Subcutaneous abdominal adipose tissue (tissue), 5 donors: ENCODE data around the gene KRT33A.

Experiments used
- H3K27ac ChIP-seq: one replicate; pipeline ENCODE4 v1.7.0; 2013; ENCODE audit warnings: low read depth, mild to moderate bottlenecking, inconsistent platforms, low read length, moderate library complexity
- H3K27me3 ChIP-seq, 5 donors: one replicate each; pipeline ENCODE4 v1.7.0; 2013; ENCODE audit warnings: low read length in 5 of 5, inconsistent platforms in 1 of 5; ENCODE audit not compliant: control insufficient read depth in 5 of 5, insufficient read depth in 4 of 5
- H3K36me3 ChIP-seq, 5 donors: one replicate each; pipeline ENCODE4 v1.7.0; 2013; ENCODE audit warnings: low read length in 5 of 5; ENCODE audit not compliant: control insufficient read depth in 5 of 5, insufficient read depth in 5 of 5
- H3K4me1 ChIP-seq, 5 donors: one replicate each; pipeline ENCODE4 v1.7.0; 2013; ENCODE audit warnings: low read length in 5 of 5, mild to moderate bottlenecking in 3 of 5, moderate library complexity in 1 of 5; ENCODE audit not compliant: control insufficient read depth in 5 of 5, insufficient read depth in 5 of 5
- H3K4me3 ChIP-seq, 5 donors: one replicate each; pipeline ENCODE4 v1.7.0; 2013; ENCODE audit warnings: low read length in 5 of 5, low read depth in 1 of 5
- H3K9ac ChIP-seq, 5 donors: one replicate each; pipeline ENCODE4 v1.7.0; 2013; ENCODE audit warnings: low read length in 5 of 5, mild to moderate bottlenecking in 4 of 5, moderate library complexity in 3 of 5
- H3K9me3 ChIP-seq, 5 donors: one replicate each; pipeline ENCODE4 v1.7.0; 2013; ENCODE audit warnings: low read length in 5 of 5; ENCODE audit not compliant: control insufficient read depth in 5 of 5
- donor health status: healthy.
- donor health status: healthy.
- donor health status: healthy.
- donor health status: healthy.
- donor health status: healthy.

Gene KRT33A

DNA sequence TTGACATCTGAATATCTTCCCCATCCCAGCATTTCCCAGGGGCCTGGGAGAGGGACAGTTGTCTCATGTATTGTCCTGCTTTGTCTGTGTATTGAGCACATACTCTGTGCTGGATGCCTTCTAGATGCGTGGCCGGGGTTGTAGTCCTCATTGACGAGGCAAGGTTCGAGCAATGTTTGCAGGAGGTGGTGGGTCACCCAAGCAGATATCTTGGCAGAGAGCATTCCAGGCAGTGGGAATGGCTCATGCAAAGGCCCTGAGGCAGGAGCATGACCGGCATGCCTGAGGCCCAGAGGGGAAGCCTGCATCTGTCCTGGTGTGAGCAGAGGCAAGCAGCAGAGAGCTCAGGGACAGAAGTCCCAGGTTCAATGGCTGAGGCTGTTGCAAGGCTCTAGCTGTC, 17.5 kb downstream of the KRT33A start:
- no peaks in the 10 kb centered on the region for H3K4me1 ChIP-seq
- H3K27ac ChIP-seq = no peak overlapping the region
- peaks cover 3 to 6% (median 5%) of the 10 kb centered on the region in 5 donors for H3K27me3 ChIP-seq
- H3K9me3 ChIP-seq = no peaks in the 10 kb centered on the region
- no peak overlapping the region for H3K9ac ChIP-seq
- no peaks in the 10 kb centered on the region for H3K36me3 ChIP-seq
- H3K4me3 ChIP-seq = no peak overlapping the region

GRCh38 chr17:41332239-41332638, 18.4 kb downstream of the KRT33A start:
- Histone ChIP-seq H3K9ac (no peak overlapping the region), H3K9me3 (no peaks in the 10 kb centered on the region), H3K4me3 (no peak overlapping the region), H3K4me1 (no peaks in the 10 kb centered on the region), H3K36me3 (no peaks in the 10 kb centered on the region), H3K27ac (no peak overlapping the region), H3K27me3 (peaks cover 3 to 6% (median 5%) of the 10 kb centered on the region in 5 donors)

- Histone ChIP-seq H3K9me3 (no peaks in the 10 kb centered on the region), H3K27me3 (peaks cover 3 to 6% (median 5%) of the 10 kb centered on the region in 5 donors), H3K36me3 (no peaks in the 10 kb centered on the region), H3K4me1 (no peaks in the 10 kb centered on the region), H3K27ac (no peak overlapping the region), H3K9ac (no peak overlapping the region), H3K4me3 (no peak overlapping the region)
These were observed 19.0 kb downstream of the KRT33A start for GRCh38 chr17:41331606-41332005.

GRCh38 chr17:41329279-41329948, 21.2 kb downstream of the KRT33A start:
- H3K27me3 ChIP-seq = peaks cover 2 to 6% (median 3%) of the 10 kb centered on the region in 5 donors

DNA sequence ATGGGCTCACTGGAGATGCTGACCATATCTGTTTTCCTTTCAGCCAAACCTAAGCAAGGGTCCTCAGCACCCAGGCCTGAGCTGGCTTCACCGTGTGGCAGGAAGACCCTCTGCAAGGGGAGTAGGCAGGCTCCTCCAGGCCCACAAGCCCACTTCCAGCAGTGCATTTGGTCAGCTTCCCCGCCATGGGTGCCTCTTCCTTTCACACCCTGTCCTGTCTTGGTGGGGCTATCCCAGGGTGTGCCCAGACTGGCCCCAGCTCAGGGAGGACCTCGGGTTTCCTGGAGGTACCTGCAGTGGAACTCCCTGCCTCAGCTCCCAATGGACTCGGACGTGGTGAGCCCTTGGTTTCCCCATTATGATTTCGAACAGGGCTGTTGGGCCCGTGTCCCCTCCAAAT, 22.4 kb downstream of the KRT33A start:
- no peak overlapping the region for H3K27ac ChIP-seq
- no peaks in the 10 kb centered on the region for H3K36me3 ChIP-seq
- H3K4me3 ChIP-seq = no peak overlapping the region
- no peaks in the 10 kb centered on the region for H3K9me3 ChIP-seq
- no peaks in the 10 kb centered on the region for H3K4me1 ChIP-seq
- H3K27me3 ChIP-seq = peaks cover 2 to 6% (median 2%) of the 10 kb centered on the region in 5 donors
- no peak overlapping the region for H3K9ac ChIP-seq

More at GRCh38 chr17:41329279-41329948, 21.2 kb downstream of the KRT33A start:
- Histone ChIP-seq H3K36me3 (no peaks in the 10 kb centered on the region), H3K27ac (no peak overlapping the region), H3K4me3 (no peak overlapping the region), H3K9me3 (no peaks in the 10 kb centered on the region), H3K4me1 (no peaks in the 10 kb centered on the region), H3K9ac (no peak overlapping the region)

DNA sequence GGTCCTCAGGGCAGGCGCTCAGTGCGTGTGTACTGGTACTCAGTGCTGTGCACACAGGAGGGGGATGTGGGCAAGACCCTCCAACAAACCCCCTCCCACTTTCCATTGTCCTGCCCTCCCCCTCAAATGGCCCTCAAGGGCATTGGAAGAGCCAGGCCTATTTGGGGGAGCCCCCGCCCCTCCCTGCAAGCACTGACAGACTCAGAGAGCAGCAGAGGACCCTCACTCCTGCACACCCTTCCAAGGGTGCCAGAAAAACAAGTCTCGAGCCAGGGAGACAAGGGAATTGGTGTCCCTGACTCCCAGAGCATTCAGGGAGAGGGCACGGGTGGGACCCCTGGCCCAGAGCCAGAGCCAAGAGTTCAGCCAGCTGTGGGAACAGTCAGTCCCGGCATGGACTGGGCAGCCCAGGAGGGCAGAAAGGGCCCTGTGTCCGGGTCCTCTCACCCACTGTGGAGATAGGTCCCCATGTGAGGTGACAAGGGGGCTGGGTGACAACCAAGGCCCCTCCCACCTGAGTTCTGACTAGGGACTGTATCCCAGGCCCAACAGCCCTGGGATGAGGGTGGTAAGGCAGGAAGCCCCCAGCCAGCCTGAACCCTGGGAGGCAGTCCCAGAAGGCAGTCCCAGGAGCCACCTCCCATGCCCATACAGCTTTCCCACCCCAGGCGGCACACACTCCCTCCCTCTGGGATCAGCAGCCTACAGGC, 23.1 kb downstream of the KRT33A start:
- Histone ChIP-seq H3K27ac (no peak overlapping the region), H3K9ac (no peak overlapping the region), H3K36me3 (no peaks in the 10 kb centered on the region), H3K4me1 (no peaks in the 10 kb centered on the region), H3K4me3 (no peak overlapping the region), H3K27me3 (peaks cover 0 to 6% (median 2%) of the 10 kb centered on the region in 5 donors), H3K9me3 (no peaks in the 10 kb centered on the region)

GRCh38 chr17:41326173-41327145, 24.2 kb downstream of the KRT33A start:
- Histone ChIP-seq H3K9ac (no peak overlapping the region), H3K4me1 (no peaks in the 10 kb centered on the region), H3K36me3 (no peaks in the 10 kb centered on the region), H3K4me3 (no peak overlapping the region), H3K27me3 (peaks cover 0 to 5% (median 2%) of the 10 kb centered on the region in 5 donors), H3K9me3 (no peaks in the 10 kb centered on the region), H3K27ac (no peak overlapping the region)

- Histone ChIP-seq H3K9ac (no peak overlapping the region), H3K27me3 (peaks cover 0 to 2% (median 0%) of the 10 kb centered on the region in 5 donors), H3K4me1 (no peaks in the 10 kb centered on the region), H3K27ac (no peak overlapping the region), H3K9me3 (peaks cover 0 to 2% (median 0%) of the 10 kb centered on the region in 5 donors), H3K4me3 (no peak overlapping the region), H3K36me3 (no peaks in the 10 kb centered on the region)
These were observed 25.0 kb downstream of the KRT33A start for GRCh38 chr17:41325611-41326010.

- no peaks in the 10 kb centered on the region for H3K36me3 ChIP-seq
- peaks cover 0 to 2% (median 0%) of the 10 kb centered on the region in 5 donors for H3K27me3 ChIP-seq
- no peak overlapping the region for H3K4me3 ChIP-seq
- H3K27ac ChIP-seq = no peak overlapping the region
- H3K9ac ChIP-seq = no peak overlapping the region
- peaks cover 0 to 3% (median 0%) of the 10 kb centered on the region in 5 donors for H3K9me3 ChIP-seq
- no peaks in the 10 kb centered on the region for H3K4me1 ChIP-seq
These were observed 25.5 kb downstream of the KRT33A start for GRCh38 chr17:41325126-41325525.
